ENCODE results near the gene FAM241B.

GRCh38 chr10:69626826-69627225 lies 3.2 kb upstream of the FAM241B start:
- TF ChIP-seq FOXM1 (IDR thresholded peaks at IDR 0.05; ENCODE audit: borderline replicate concordance, low read depth): no peak
- TF ChIP-seq TEAD4 (IDR thresholded peaks at IDR 0.05): no peak
- TF ChIP-seq, protein P1, sequence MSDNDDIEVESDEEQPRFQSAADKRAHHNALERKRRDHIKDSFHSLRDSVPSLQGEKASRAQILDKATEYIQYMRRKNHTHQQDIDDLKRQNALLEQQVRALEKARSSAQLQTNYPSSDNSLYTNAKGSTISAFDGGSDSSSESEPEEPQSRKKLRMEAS (IDR thresholded peaks at IDR 0.05): no peak
- TF ChIP-seq REST (IDR thresholded peaks at IDR 0.05; ENCODE audit: low read depth): no peak
- TF ChIP-seq EGR1 (IDR thresholded peaks at IDR 0.05): no peak
- TF ChIP-seq RAD21 (IDR thresholded peaks at IDR 0.05; ENCODE audit: low read depth): no peak
